ENCODE measurements around the gene RAB43.

DNA sequence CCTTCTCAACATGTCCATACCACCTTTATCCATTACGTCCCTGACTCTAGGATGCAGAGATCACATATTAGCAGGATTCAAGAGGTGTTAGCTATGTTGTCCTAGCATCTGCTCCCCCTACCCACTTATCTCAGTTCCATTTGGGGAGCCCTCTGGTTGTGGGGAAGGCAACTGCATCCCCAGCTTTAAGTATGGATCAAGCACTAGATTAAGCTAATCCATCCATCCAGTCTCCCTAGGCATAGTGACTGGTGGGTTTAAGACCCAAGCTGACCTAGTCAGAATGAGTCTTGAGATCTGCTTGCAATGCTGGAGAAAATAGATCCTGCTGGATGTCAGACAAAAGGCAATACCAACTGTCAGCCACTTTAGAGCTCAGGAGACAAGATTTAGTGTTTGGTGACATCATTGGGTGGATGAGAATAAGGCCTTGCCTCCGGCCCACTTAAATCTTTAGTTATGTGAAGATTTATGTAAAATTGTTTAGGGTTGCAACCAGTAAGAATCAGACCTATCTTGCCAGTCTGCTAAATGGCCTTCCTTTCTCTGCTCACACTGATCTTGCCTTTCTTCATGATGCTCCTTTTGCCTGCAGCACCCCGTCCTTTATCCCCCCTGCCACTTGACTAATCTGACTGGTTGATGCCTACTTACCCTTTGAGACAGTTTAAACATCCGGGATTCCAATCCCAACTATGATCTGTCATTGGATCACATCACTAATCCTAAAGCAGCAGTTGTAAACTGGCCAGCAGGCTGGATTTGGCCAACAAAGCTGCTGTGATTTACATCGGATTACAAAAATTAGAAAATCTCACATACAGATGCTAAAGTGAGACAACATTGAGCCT lies 41.4 kb upstream of the RAB43 start:
- TF ChIP-seq, protein P1, sequence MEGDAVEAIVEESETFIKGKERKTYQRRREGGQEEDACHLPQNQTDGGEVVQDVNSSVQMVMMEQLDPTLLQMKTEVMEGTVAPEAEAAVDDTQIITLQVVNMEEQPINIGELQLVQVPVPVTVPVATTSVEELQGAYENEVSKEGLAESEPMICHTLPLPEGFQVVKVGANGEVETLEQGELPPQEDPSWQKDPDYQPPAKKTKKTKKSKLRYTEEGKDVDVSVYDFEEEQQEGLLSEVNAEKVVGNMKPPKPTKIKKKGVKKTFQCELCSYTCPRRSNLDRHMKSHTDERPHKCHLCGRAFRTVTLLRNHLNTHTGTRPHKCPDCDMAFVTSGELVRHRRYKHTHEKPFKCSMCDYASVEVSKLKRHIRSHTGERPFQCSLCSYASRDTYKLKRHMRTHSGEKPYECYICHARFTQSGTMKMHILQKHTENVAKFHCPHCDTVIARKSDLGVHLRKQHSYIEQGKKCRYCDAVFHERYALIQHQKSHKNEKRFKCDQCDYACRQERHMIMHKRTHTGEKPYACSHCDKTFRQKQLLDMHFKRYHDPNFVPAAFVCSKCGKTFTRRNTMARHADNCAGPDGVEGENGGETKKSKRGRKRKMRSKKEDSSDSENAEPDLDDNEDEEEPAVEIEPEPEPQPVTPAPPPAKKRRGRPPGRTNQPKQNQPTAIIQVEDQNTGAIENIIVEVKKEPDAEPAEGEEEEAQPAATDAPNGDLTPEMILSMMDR (IDR thresholded peaks at IDR 0.05; ENCODE audit: insufficient read depth, low read length): peak; percentile 26
- TF ChIP-seq, protein P2, sequence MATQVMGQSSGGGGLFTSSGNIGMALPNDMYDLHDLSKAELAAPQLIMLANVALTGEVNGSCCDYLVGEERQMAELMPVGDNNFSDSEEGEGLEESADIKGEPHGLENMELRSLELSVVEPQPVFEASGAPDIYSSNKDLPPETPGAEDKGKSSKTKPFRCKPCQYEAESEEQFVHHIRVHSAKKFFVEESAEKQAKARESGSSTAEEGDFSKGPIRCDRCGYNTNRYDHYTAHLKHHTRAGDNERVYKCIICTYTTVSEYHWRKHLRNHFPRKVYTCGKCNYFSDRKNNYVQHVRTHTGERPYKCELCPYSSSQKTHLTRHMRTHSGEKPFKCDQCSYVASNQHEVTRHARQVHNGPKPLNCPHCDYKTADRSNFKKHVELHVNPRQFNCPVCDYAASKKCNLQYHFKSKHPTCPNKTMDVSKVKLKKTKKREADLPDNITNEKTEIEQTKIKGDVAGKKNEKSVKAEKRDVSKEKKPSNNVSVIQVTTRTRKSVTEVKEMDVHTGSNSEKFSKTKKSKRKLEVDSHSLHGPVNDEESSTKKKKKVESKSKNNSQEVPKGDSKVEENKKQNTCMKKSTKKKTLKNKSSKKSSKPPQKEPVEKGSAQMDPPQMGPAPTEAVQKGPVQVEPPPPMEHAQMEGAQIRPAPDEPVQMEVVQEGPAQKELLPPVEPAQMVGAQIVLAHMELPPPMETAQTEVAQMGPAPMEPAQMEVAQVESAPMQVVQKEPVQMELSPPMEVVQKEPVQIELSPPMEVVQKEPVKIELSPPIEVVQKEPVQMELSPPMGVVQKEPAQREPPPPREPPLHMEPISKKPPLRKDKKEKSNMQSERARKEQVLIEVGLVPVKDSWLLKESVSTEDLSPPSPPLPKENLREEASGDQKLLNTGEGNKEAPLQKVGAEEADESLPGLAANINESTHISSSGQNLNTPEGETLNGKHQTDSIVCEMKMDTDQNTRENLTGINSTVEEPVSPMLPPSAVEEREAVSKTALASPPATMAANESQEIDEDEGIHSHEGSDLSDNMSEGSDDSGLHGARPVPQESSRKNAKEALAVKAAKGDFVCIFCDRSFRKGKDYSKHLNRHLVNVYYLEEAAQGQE (IDR thresholded peaks at IDR 0.05; ENCODE audit: insufficient replicate concordance, low read depth): no peak
- TF ChIP-seq POLR2AphosphoS5 (IDR thresholded peaks at IDR 0.05; ENCODE audit: low read depth) (0 out of 2 replicates have a peak, but pooled peaks have one; percentile 10), GABPA (IDR thresholded peaks at IDR 0.05; ENCODE audit: low read depth) (no peak)
